PC-3 (cell line): Measurements from ENCODE around the gene ANGPTL4. TPM values are rescaled to one million over a fixed set of nuclear protein-coding genes. Genes with fewer than 3 reads are reported as not detected.

ENCODE experiments used
- ATAC-seq: fragments of 200-7000 bp; cut with Tn5 transposase; 2 replicates; pipeline ENCODE4 v1.9.1; 2020; ENCODE audit warnings: mild to moderate bottlenecking, moderate library complexity
- BruUV-seq: library from RNA; stranded (reverse); fragments of 400-500 nt; replicated peaks from 2 replicates; lab custom pipeline; 2021; lab: Mats Ljungman, UMichigan
- CTCF ChIA-PET: fragments of 300-600 bp; sonication (Branson Sonifier 250); formaldehyde crosslinking; loops from one replicate; lab custom pipeline; 2022; ENCODE audit warnings: antibody characterized with exemption; lab: Charles Lee
- POLR2A ChIA-PET: fragments of 300-600 bp; sonication (Branson Sonifier 250); formaldehyde crosslinking; loops from one replicate; lab custom pipeline; 2022; ENCODE audit warnings: antibody characterized with exemption; ENCODE audit not compliant: unreplicated experiment; lab: Charles Lee
- DNase-seq: peaks from one replicate; pipeline ENCODE4 v3.0.0-alpha.2; 2015
- H2AFZ ChIP-seq: fragments of 300-600 bp; sonication (generic); 2 replicates; pipeline ENCODE4 v1.6.0; 2016; ENCODE audit warnings: antibody characterized with exemption, low read length
- H3F3A ChIP-seq: fragments of 300-600 bp; sonication (generic); one replicate; pipeline ENCODE4 v1.6.0; 2017; ENCODE audit warnings: antibody characterized with exemption, low read length, control low read depth, mild to moderate bottlenecking; ENCODE audit not compliant: unreplicated experiment
- H3K27ac ChIP-seq: fragments of 300-600 bp; sonication (generic); 2 replicates; pipeline ENCODE4 v1.5.1; 2016; ENCODE audit warnings: mild to moderate bottlenecking, low read length
- H3K27me3 ChIP-seq: fragments of 300-600 bp; sonication (generic); 2 replicates; pipeline ENCODE4 v1.6.1; 2016; ENCODE audit warnings: low read length, mixed read lengths
- H3K36me3 ChIP-seq: fragments of 300-600 bp; sonication (generic); 2 replicates; pipeline ENCODE4 v1.6.1; 2016; ENCODE audit warnings: low read depth, mixed run types, low read length, mixed read lengths
- H3K4me1 ChIP-seq: fragments of 300-600 bp; sonication (generic); 2 replicates; pipeline ENCODE4 v1.5.1; 2016; ENCODE audit warnings: low read length; ENCODE audit not compliant: insufficient read depth
- H3K4me2 ChIP-seq: fragments of 300-600 bp; sonication (generic); 2 replicates; pipeline ENCODE4 v1.6.0; 2016; ENCODE audit warnings: low read length
- H3K4me3 ChIP-seq: fragments of 300-600 bp; sonication (generic); 2 replicates; pipeline ENCODE4 v1.5.1; 2016; ENCODE audit warnings: mild to moderate bottlenecking, low read length, mixed read lengths
- H3K79me2 ChIP-seq: fragments of 300-600 bp; sonication (generic); 2 replicates; pipeline ENCODE4 v1.6.1; 2017; ENCODE audit warnings: low read length, mixed read lengths
- H3K9ac ChIP-seq: fragments of 300-600 bp; sonication (generic); 2 replicates; pipeline ENCODE4 v1.6.0; 2016; ENCODE audit warnings: mild to moderate bottlenecking, low read length
- H3K9me2 ChIP-seq: fragments of 300-600 bp; sonication (generic); replicated peaks from 2 replicates; pipeline ENCODE4 v1.6.1; 2016; ENCODE audit warnings: mixed run types, low read length, mixed read lengths
- H3K9me3 ChIP-seq: fragments of 300-600 bp; sonication (generic); 2 replicates; pipeline ENCODE4 v1.6.1; 2016; ENCODE audit warnings: low read length, mixed read lengths
- H4K20me1 ChIP-seq: fragments of 300-600 bp; sonication (generic); 2 replicates; pipeline ENCODE4 v1.6.1; 2016; ENCODE audit warnings: low read length, mixed read lengths
- EZH2 ChIP-seq: fragments of 300-600 bp; sonication (generic); IDR thresholded peaks from one replicate; pipeline ENCODE4 v1.6.1; 2017; ENCODE audit warnings: antibody characterized with exemption, mild to moderate bottlenecking, low read length; ENCODE audit not compliant: unreplicated experiment
- EZH2phosphoT487 ChIP-seq: fragments of 300-600 bp; sonication (generic); IDR thresholded peaks from 2 replicates; pipeline ENCODE4 v1.6.1; 2018; ENCODE audit warnings: mild to moderate bottlenecking, antibody characterized with exemption, low read length, borderline replicate concordance
- intact Hi-C: fragments of 100-400 bp; cut with micrococcal nuclease; formaldehyde crosslinking; loops from 2 replicates; pipeline ENCODE4 v1.9.0; 2023
- total RNA-seq: library from RNA; depleted of rRNA; stranded (reverse); fragments of >200 nt; gene quantifications from 2 replicates; pipeline ENCODE4 v1.2.3, GENCODE V29; 2014
- TF ChIP-seq, protein P1 (sequence below): fragments of 300-600 bp; sonication (generic); conservative IDR thresholded peaks from 2 replicates; pipeline ENCODE4 v1.5.1; 2017; ENCODE audit warnings: antibody characterized with exemption, low read depth, mild to moderate bottlenecking, low read length

Gene ANGPTL4
- total RNA-seq, 1 experiment from 2014 or later, result 6.7 TPM

DNA sequence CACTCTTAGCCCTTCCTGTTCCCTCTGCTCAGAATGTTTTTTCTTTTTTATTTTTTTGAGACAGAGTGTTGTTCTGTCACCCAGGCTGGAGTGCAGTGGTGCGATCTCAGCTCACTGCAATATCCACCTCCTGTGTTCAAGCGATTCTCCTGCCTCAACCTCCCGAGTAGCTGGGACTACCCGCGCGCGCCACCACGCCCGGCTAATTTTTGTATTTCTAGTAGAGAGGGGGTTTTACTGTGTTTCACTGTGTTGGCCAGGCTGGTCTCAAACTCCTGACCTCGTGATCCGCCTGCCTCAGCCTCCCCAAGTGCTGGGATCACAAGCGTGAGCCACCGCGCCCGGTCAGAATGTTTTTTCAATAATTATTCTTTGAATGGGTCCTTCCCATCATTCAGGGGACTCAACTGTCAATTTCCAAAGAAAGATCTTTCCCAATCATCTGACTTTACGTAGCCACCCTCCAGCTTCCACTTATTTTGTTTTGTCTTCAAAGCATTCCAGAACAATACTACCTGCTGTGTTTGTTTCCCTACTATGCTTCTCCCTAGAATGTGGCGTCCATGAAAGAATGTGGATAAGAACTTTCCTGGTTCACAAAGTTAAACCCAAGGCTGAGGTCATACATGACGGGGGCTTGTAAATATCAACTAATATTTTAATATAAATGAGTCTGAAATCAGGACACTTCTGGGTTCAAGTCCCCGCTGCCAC lies 44.0 kb upstream of the ANGPTL4 start:
- no peaks in the 10 kb centered on the region for H3K9me3 ChIP-seq
- no peak overlapping the region for H3K27ac ChIP-seq
- H3K27me3 ChIP-seq, result no peaks in the 10 kb centered on the region
- DNase-seq (no peak), ATAC-seq (no peak)
- TF ChIP-seq EZH2 (no peak), EZH2phosphoT487 (no peak)
- TF ChIP-seq, protein P1, sequence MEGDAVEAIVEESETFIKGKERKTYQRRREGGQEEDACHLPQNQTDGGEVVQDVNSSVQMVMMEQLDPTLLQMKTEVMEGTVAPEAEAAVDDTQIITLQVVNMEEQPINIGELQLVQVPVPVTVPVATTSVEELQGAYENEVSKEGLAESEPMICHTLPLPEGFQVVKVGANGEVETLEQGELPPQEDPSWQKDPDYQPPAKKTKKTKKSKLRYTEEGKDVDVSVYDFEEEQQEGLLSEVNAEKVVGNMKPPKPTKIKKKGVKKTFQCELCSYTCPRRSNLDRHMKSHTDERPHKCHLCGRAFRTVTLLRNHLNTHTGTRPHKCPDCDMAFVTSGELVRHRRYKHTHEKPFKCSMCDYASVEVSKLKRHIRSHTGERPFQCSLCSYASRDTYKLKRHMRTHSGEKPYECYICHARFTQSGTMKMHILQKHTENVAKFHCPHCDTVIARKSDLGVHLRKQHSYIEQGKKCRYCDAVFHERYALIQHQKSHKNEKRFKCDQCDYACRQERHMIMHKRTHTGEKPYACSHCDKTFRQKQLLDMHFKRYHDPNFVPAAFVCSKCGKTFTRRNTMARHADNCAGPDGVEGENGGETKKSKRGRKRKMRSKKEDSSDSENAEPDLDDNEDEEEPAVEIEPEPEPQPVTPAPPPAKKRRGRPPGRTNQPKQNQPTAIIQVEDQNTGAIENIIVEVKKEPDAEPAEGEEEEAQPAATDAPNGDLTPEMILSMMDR, result no peak
- H4K20me1 ChIP-seq, result peaks cover 22% of the 10 kb centered on the region
- ChIA-PET POLR2A (interaction anchor here (0.5 kb wide), 1 partner anchor 349 kb away, joined by 3 read pairs; no protein-coding TSS in a partner anchor), CTCF (no interaction called here)
- peaks cover 43% of the 10 kb centered on the region for H3K79me2 ChIP-seq
- H3K9ac ChIP-seq, result peak overlapping the region; percentile 99
- no peaks in the 10 kb centered on the region for H3K9me2 ChIP-seq
- peak overlapping the region; percentile 94 for H3K4me2 ChIP-seq
- H3K4me1 ChIP-seq, result peaks cover 19% of the 10 kb centered on the region
- no TSS peak for BruUV-seq
- H3F3A ChIP-seq, result no peaks in the 10 kb centered on the region
- peaks cover 21% of the 10 kb centered on the region for H3K36me3 ChIP-seq
- peak overlapping the region; percentile 99 for H3K4me3 ChIP-seq
- H2AFZ ChIP-seq, result no peak overlapping the region
- intact Hi-C loops, result no loop called here

DNA sequence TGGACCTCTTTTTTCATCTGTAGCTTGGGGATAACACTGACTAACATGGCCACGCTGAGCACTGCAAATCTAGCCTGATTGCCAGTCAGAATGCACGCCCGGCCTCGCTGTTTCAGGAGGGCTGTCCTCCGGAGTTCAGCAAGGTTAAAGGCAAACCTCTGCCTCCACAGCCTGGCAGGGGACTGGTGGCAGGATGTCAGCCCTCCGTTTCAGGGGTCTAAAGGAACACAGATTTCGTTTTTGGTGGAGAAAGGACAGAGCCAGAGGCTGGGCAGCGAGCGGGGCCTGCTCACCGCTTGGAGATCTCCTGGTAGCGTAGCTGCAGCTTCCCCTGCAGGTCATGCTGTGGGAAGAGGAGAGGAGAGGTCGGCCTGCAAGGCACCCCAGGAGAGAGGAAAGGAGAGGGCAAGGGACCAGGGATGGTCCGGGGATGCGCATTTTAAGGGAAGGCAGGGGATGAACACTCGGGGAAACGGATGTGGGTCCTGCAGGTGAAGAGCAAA lies 43.3 kb upstream of the ANGPTL4 start:
- TSS peak; percentile 72 for BruUV-seq
- H4K20me1 ChIP-seq, result peaks cover 22% of the 10 kb centered on the region
- H2AFZ ChIP-seq, result peak overlapping the region; percentile 79
- no peak for DNase-seq
- H3K4me2 ChIP-seq, result peak overlapping the region; percentile 94
- peak overlapping the region; percentile 99 for H3K9ac ChIP-seq
- H3K36me3 ChIP-seq, result peaks cover 21% of the 10 kb centered on the region
- H3K9me3 ChIP-seq, result no peaks in the 10 kb centered on the region
- peaks cover 19% of the 10 kb centered on the region for H3K4me1 ChIP-seq
- peak; percentile 11 for ATAC-seq
- no peaks in the 10 kb centered on the region for H3K27me3 ChIP-seq
- peak overlapping the region; percentile 63 for H3K27ac ChIP-seq
- H3K79me2 ChIP-seq, result peaks cover 43% of the 10 kb centered on the region
- peak overlapping the region; percentile 99 for H3K4me3 ChIP-seq
- no peaks in the 10 kb centered on the region for H3F3A ChIP-seq
- CTCF ChIA-PET, result no interaction called here
- TF ChIP-seq EZH2phosphoT487 (no peak), EZH2 (no peak)
- TF ChIP-seq, protein P1, result no peak
- H3K9me2 ChIP-seq, result no peaks in the 10 kb centered on the region
- intact Hi-C loops, result no loop called here
- POLR2A ChIA-PET, result interaction anchor here (0.5 kb wide), 1 partner anchor 348 kb away, joined by 3 read pairs; no protein-coding TSS in a partner anchor
